ENCODE results near the gene B4GALT3. TPM values are rescaled to one million over a fixed set of nuclear protein-coding genes. Genes with fewer than 3 reads are reported as not detected.

B4GALT3 gene
- total RNA-seq, 1 donor from 2014 or later: 41.7 TPM

GRCh38 chr1:161133220-161133740 lies 44.0 kb downstream of the B4GALT3 start:
- Mint-ChIP-seq H3K27ac (no peak overlapping the region), H3K4me3 (no peak overlapping the region), H3K36me3 (ENCODE audit: low read depth) (peaks cover 27% of the 10 kb centered on the region), H3K9me3 (no peaks in the 10 kb centered on the region), H3K4me1 (peaks cover 28% of the 10 kb centered on the region), H3K27me3 (no peaks in the 10 kb centered on the region)
- no peak for DNase-seq
- CTCF ChIA-PET: interaction anchor here (0.7 to 2.4 kb wide), 6 partner anchors 16 to 381 kb away, joined by 3 to 7 read pairs (median 5); partner anchors contain the start of genes NIT1 and PFDN2
- no peak for TF ChIP-seq CTCF (IDR thresholded peaks at IDR 0.05)
- intact Hi-C loops (cut with micrococcal nuclease): loop anchor here (2.0 kb wide), 1 partner anchor 296 kb away; no protein-coding TSS in a partner anchor
- ATAC-seq (ENCODE audit: low read depth): peak; percentile 3
- POLR2A ChIA-PET: interaction anchor here (0.7 to 3.5 kb wide), 22 partner anchors 9 to 733 kb away, joined by 3 to 41 read pairs (median 5); partner anchors contain the start of genes ARHGAP30, B4GALT3, KLHDC9 and NDUFS2

- TF ChIP-seq CTCF (IDR thresholded peaks at IDR 0.05): no peak
- H3K36me3 Mint-ChIP-seq (ENCODE audit: low read depth): peaks cover 34% of the 10 kb centered on the region
- no peak within 1 kb of the TSS for H3K27ac Mint-ChIP-seq
- ATAC-seq (ENCODE audit: low read depth) (peak; percentile 92), DNase-seq (peak; percentile 88)
- intact Hi-C loops (cut with micrococcal nuclease): loop anchor here (1.0 to 2.0 kb wide), 8 partner anchors 14 to 296 kb away; partner anchors contain the start of genes ARHGAP30, B4GALT3, KLHDC9 and NIT1
- ChIA-PET CTCF (interaction anchor here (0.7 to 2.4 kb wide), 6 partner anchors 15 to 381 kb away, joined by 3 to 7 read pairs (median 5); partner anchors contain the start of genes NIT1 and PFDN2), POLR2A (interaction anchor here (0.5 to 3.5 kb wide), 25 partner anchors 8 to 1042 kb away, joined by 3 to 41 read pairs (median 5); partner anchors contain the start of genes ARHGAP30, B4GALT3, KLHDC9 and NDUFS2)
- peaks cover 33% of the 10 kb centered on the region for H3K4me1 Mint-ChIP-seq
- no peak within 1 kb of the TSS for H3K4me3 Mint-ChIP-seq
- H3K9me3 Mint-ChIP-seq: no peaks in the 10 kb centered on the region
- H3K27me3 Mint-ChIP-seq: no peaks in the 10 kb centered on the region
These were observed 44.7 kb downstream of the B4GALT3 start, which contains the start of gene DEDD for GRCh38 chr1:161132410-161133219. Gene DEDD (minus strand): TSS chr1:161132667. CDS start chr1:161124462, 8,205 bp downstream.

GRCh38 chr1:161131523-161132409 lies 45.5 kb downstream of the B4GALT3 start:
- CTCF ChIA-PET: interaction anchor here (1.4 to 2.4 kb wide), 3 partner anchors 14 to 60 kb away, joined by 5 to 7 read pairs (median 5); partner anchors contain the start of genes NIT1 and PFDN2
- Mint-ChIP-seq H3K27me3 (no peaks in the 10 kb centered on the region), H3K4me1 (peaks cover 41% of the 10 kb centered on the region)

GRCh38 chr1:161130266-161130665 lies 47.0 kb downstream of the B4GALT3 start:
- H3K36me3 Mint-ChIP-seq (ENCODE audit: low read depth): peaks cover 51% of the 10 kb centered on the region
- intact Hi-C loops (cut with micrococcal nuclease): no loop called here
- no peaks in the 10 kb centered on the region for H3K27me3 Mint-ChIP-seq
- H3K9me3 Mint-ChIP-seq: no peaks in the 10 kb centered on the region
- DNase-seq (no peak), ATAC-seq (ENCODE audit: low read depth) (no peak)
- H3K4me3 Mint-ChIP-seq: peak overlapping the region; percentile 17
- TF ChIP-seq CTCF (IDR thresholded peaks at IDR 0.05): no peak
- ChIA-PET POLR2A (interaction anchor here (0.6 to 1.0 kb wide), 2 partner anchors 9 to 20 kb away, joined by 3 to 4 read pairs; no protein-coding TSS in a partner anchor), CTCF (no interaction called here)
- peaks cover 48% of the 10 kb centered on the region for H3K4me1 Mint-ChIP-seq
- peak overlapping the region; percentile 13 for H3K27ac Mint-ChIP-seq

More at GRCh38 chr1:161131523-161132409, 45.5 kb downstream of the B4GALT3 start:
- intact Hi-C loops (cut with micrococcal nuclease): loop anchor here (1.0 to 2.0 kb wide), 8 partner anchors 13 to 295 kb away; partner anchors contain the start of genes ARHGAP30, B4GALT3, KLHDC9 and NIT1
- Mint-ChIP-seq H3K9me3 (no peaks in the 10 kb centered on the region), H3K4me3 (no peak overlapping the region), H3K36me3 (ENCODE audit: low read depth) (peaks cover 43% of the 10 kb centered on the region), H3K27ac (no peak overlapping the region)
- ATAC-seq (ENCODE audit: low read depth): no peak
- no peak for DNase-seq
- POLR2A ChIA-PET: interaction anchor here (0.6 to 3.5 kb wide), 20 partner anchors 7 to 1042 kb away, joined by 3 to 41 read pairs (median 6); partner anchors contain the start of genes ARHGAP30, B4GALT3, KLHDC9 and NDUFS2
- no peak for TF ChIP-seq CTCF (IDR thresholded peaks at IDR 0.05)
